Neural progenitor cell (in vitro differentiated cells): ENCODE data around the gene PPIL6.

Experiments
- CTCF ChIP-seq: fragments of 200-600 bp; sonication (generic); IDR thresholded peaks from 2 replicates; pipeline ENCODE4 v1.5.1; 2017; ENCODE audit warnings: antibody characterized with exemption, mild to moderate bottlenecking
- EZH2 ChIP-seq: fragments of 200-600 bp; sonication (generic); IDR thresholded peaks from 2 replicates; pipeline ENCODE4 v1.6.1; 2017; ENCODE audit warnings: antibody characterized with exemption, mild to moderate bottlenecking, moderate library complexity
- EZH2phosphoT487 ChIP-seq: fragments of 200-600 bp; sonication (generic); IDR thresholded peaks from 2 replicates; pipeline ENCODE4 v1.6.1; 2017; ENCODE audit warnings: antibody characterized with exemption

GRCh38 chr6:109442393-109442924, 2.0 kb upstream of the PPIL6 start:
- no peak for TF ChIP-seq CTCF
- TF ChIP-seq EZH2phosphoT487, result no peak
- TF ChIP-seq EZH2, result no peak
